ENCODE data around the gene CA12.

The CA12 gene

GRCh38 chr15:63378946-63379345 lies 2.7 kb downstream of the CA12 start:
- H4K20me1 ChIP-seq (ENCODE audit: insufficient read depth, low read length): no peaks in the 10 kb centered on the region
- ATAC-seq (ENCODE audit: insufficient read depth, low read depth) (no peak), DNase-seq (no peak)
- no peak overlapping the region for H3K4me2 ChIP-seq (ENCODE audit: insufficient read depth, low read length)
- no peak overlapping the region for H3K9ac ChIP-seq (ENCODE audit: low read depth, low read length)
- no peaks in the 10 kb centered on the region for H3K36me3 ChIP-seq (ENCODE audit: insufficient read depth, low read length)
- TF ChIP-seq EZH2 (IDR thresholded peaks at IDR 0.05; ENCODE audit: borderline replicate concordance, low read depth, low read length, severe bottlenecking): no peak
- no peak for TF ChIP-seq CTCF (IDR thresholded peaks at IDR 0.05; ENCODE audit: borderline replicate concordance, extremely low read depth, low read length, poor library complexity, severe bottlenecking)
- H2AFZ ChIP-seq (ENCODE audit: low read depth, low read length): no peak overlapping the region
- H3K27me3 ChIP-seq (ENCODE audit: insufficient read depth, low read length, poor library complexity): peaks cover 9% of the 10 kb centered on the region
- H3K4me1 ChIP-seq (ENCODE audit: insufficient read depth, low read length): no peaks in the 10 kb centered on the region
- no peaks in the 10 kb centered on the region for H3K79me2 ChIP-seq (ENCODE audit: insufficient read depth, low read length)
- H3K9me3 ChIP-seq (ENCODE audit: insufficient read depth, low read length, severe bottlenecking): no peaks in the 10 kb centered on the region
- H3K27ac ChIP-seq (ENCODE audit: low read length): no peak overlapping the region
- no peak overlapping the region for H3K4me3 ChIP-seq (ENCODE audit: low read depth in 1 of 2, low read length in 2 of 2)

- Histone ChIP-seq H3K4me3 (ENCODE audit: low read depth in 1 of 2, low read length in 2 of 2) (no peak overlapping the region), H3K9ac (ENCODE audit: low read depth, low read length) (no peak overlapping the region), H3K27me3 (ENCODE audit: insufficient read depth, low read length, poor library complexity) (peaks cover 3% of the 10 kb centered on the region), H2AFZ (ENCODE audit: low read depth, low read length) (no peak overlapping the region), H3K36me3 (ENCODE audit: insufficient read depth, low read length) (no peaks in the 10 kb centered on the region), H4K20me1 (ENCODE audit: insufficient read depth, low read length) (no peaks in the 10 kb centered on the region), H3K4me2 (ENCODE audit: insufficient read depth, low read length) (no peak overlapping the region), H3K9me3 (ENCODE audit: insufficient read depth, low read length, severe bottlenecking) (no peaks in the 10 kb centered on the region), H3K27ac (ENCODE audit: low read length) (no peak overlapping the region), H3K4me1 (ENCODE audit: insufficient read depth, low read length) (no peaks in the 10 kb centered on the region), H3K79me2 (ENCODE audit: insufficient read depth, low read length) (no peaks in the 10 kb centered on the region)
- ATAC-seq (ENCODE audit: insufficient read depth, low read depth) (no peak), DNase-seq (no peak)
- no peak for TF ChIP-seq EZH2 (IDR thresholded peaks at IDR 0.05; ENCODE audit: borderline replicate concordance, low read depth, low read length, severe bottlenecking)
- TF ChIP-seq CTCF (IDR thresholded peaks at IDR 0.05; ENCODE audit: borderline replicate concordance, extremely low read depth, low read length, poor library complexity, severe bottlenecking): no peak
These were observed 6.7 kb downstream of the CA12 start for GRCh38 chr15:63374686-63375520.

GRCh38 chr15:63373866-63374548 lies 7.6 kb downstream of the CA12 start:
- no peak overlapping the region for H3K4me2 ChIP-seq (ENCODE audit: insufficient read depth, low read length)
- no peak overlapping the region for H3K27ac ChIP-seq (ENCODE audit: low read length)
- no peaks in the 10 kb centered on the region for H3K27me3 ChIP-seq (ENCODE audit: insufficient read depth, low read length, poor library complexity)
- no peaks in the 10 kb centered on the region for H4K20me1 ChIP-seq (ENCODE audit: insufficient read depth, low read length)
- DNase-seq: no peak
- H2AFZ ChIP-seq (ENCODE audit: low read depth, low read length): no peak overlapping the region
- no peaks in the 10 kb centered on the region for H3K36me3 ChIP-seq (ENCODE audit: insufficient read depth, low read length)
- no peak overlapping the region for H3K4me3 ChIP-seq (ENCODE audit: low read depth in 1 of 2, low read length in 2 of 2)
- no peak for ATAC-seq (ENCODE audit: insufficient read depth, low read depth)
- TF ChIP-seq EZH2 (IDR thresholded peaks at IDR 0.05; ENCODE audit: borderline replicate concordance, low read depth, low read length, severe bottlenecking): no peak
- no peak for TF ChIP-seq CTCF (IDR thresholded peaks at IDR 0.05; ENCODE audit: borderline replicate concordance, extremely low read depth, low read length, poor library complexity, severe bottlenecking)
- H3K9ac ChIP-seq (ENCODE audit: low read depth, low read length): no peak overlapping the region
- no peaks in the 10 kb centered on the region for H3K79me2 ChIP-seq (ENCODE audit: insufficient read depth, low read length)
- H3K9me3 ChIP-seq (ENCODE audit: insufficient read depth, low read length, severe bottlenecking): no peaks in the 10 kb centered on the region
- H3K4me1 ChIP-seq (ENCODE audit: insufficient read depth, low read length): no peaks in the 10 kb centered on the region

Data from DND-41 (cell line).